ENCODE results near the gene PSMD8. TPM values are rescaled to one million over a fixed set of nuclear protein-coding genes. Genes with fewer than 3 reads are reported as not detected.

Gene PSMD8
- total RNA-seq, 1 donor from 2014 or later = 134 TPM

DNA sequence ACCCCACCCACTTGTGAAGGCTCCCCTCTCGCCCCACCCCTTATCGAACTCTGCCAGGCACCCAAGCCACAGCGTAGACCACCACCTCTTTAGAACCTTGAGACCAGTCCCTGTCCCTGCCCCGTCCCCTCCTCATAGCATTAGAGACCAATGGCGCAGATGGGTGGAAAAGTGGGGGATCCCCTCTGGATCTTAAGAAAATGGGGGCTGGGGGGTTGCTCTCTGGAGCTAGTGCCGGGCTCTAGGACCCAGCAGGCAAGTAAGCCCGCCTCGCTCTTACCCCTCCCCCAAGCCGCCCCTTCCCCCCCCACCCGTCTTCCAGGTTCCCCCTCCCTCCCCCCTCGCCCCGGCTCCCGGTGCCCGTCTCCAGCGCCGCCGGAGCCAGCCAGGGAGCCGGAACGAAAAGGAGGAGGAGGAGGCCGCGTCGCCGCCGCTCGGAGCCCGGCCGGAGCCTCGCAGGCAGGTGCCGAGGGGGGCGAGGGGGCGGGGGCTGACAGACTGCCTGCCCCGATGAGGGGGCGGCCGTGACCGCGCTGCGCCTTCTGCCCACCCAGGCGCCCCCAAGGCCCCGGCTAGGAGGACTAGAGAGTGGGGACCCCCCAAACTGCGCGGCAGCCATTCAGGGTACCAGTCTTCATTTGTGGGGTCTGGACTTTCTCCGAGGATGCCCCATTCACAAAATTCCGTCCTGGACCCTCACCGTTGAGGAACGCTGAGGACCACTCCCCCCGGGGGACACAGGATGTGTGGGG, 14.2 kb downstream of the PSMD8 start, which contains the start of gene SPRED3:
Gene SPRED3 (plus strand): TSS at position 349 of the 752 bp plus-strand sequence. CDS start 1,606 bp downstream, outside the sequence.
- H3K4me3 Mint-ChIP-seq = peak within 1 kb of the TSS; percentile 87
- CTCF ChIA-PET = interaction anchor here (1.5 to 2.8 kb wide), 3 partner anchors 14 to 52 kb away, joined by 4 to 25 read pairs (median 8); partner anchors contain the start of genes CATSPERG, FAM98C and PSMD8
- TF ChIP-seq, protein P1, sequence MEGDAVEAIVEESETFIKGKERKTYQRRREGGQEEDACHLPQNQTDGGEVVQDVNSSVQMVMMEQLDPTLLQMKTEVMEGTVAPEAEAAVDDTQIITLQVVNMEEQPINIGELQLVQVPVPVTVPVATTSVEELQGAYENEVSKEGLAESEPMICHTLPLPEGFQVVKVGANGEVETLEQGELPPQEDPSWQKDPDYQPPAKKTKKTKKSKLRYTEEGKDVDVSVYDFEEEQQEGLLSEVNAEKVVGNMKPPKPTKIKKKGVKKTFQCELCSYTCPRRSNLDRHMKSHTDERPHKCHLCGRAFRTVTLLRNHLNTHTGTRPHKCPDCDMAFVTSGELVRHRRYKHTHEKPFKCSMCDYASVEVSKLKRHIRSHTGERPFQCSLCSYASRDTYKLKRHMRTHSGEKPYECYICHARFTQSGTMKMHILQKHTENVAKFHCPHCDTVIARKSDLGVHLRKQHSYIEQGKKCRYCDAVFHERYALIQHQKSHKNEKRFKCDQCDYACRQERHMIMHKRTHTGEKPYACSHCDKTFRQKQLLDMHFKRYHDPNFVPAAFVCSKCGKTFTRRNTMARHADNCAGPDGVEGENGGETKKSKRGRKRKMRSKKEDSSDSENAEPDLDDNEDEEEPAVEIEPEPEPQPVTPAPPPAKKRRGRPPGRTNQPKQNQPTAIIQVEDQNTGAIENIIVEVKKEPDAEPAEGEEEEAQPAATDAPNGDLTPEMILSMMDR (IDR thresholded peaks at IDR 0.05) = no peak
- intact Hi-C loops (cut with micrococcal nuclease) = loop anchor here (1.0 kb wide), 2 partner anchors 14 to 52 kb away; partner anchors contain the start of gene PSMD8
- H3K27ac Mint-ChIP-seq = peak within 1 kb of the TSS; percentile 42
- POLR2A ChIA-PET = interaction anchor here (0.6 to 3.4 kb wide), 6 partner anchors 13 to 1805 kb away, joined by 3 to 78 read pairs (median 4); partner anchors contain the start of genes FAM98C, MAP4K1 and PSMD8
- peaks cover 10% of the 10 kb centered on the region for H3K36me3 Mint-ChIP-seq (ENCODE audit: low read depth)
- no peak for DNase-seq
- peaks cover 27% of the 10 kb centered on the region for H3K27me3 Mint-ChIP-seq
- no peaks in the 10 kb centered on the region for H3K9me3 Mint-ChIP-seq
- H3K4me1 Mint-ChIP-seq = peaks cover 25% of the 10 kb centered on the region
- ATAC-seq (ENCODE audit: low read depth) = no peak

DNA sequence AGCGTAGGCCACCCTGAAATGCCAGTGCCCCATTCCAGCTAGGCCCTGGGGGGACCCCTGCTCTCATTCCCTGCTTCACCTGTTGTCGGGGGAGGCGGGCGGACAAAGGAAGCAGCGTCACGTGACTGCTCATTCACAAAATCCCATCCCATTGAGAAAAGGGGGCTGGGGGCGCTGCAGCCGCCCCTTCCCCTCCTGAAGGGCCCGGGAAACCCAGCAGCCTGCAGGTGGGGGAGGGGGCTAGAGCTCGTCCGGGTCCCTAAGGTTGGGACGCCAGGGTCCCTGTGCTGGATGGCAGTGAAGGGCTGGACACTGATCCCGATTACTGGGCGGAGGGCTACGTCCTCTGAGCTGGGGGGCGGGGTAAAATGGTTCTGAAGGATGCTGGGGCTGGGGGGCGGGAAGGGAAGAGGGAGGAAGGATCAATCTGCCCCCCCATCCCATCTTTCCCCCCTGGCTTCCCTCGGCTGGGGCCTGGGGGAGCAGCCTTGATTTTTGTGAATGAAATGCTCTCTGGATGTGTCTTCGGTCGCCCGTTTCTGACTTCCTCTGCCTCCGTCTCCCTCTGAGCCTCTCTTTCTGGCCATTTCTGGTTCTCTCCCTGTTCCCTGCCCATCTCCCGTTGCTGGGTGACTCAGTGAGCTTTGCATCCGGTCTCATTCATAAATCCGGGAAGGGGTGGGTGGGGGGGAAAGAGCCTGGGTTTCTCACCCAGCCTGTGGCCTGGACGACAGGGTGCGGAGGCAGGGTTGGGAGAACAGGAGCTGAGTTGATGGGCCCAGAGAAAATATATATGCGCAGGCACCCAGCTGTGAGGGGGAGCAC, 14.9 kb downstream of the PSMD8 start:
- TF ChIP-seq, protein P1 (IDR thresholded peaks at IDR 0.05) = no peak

DNA sequence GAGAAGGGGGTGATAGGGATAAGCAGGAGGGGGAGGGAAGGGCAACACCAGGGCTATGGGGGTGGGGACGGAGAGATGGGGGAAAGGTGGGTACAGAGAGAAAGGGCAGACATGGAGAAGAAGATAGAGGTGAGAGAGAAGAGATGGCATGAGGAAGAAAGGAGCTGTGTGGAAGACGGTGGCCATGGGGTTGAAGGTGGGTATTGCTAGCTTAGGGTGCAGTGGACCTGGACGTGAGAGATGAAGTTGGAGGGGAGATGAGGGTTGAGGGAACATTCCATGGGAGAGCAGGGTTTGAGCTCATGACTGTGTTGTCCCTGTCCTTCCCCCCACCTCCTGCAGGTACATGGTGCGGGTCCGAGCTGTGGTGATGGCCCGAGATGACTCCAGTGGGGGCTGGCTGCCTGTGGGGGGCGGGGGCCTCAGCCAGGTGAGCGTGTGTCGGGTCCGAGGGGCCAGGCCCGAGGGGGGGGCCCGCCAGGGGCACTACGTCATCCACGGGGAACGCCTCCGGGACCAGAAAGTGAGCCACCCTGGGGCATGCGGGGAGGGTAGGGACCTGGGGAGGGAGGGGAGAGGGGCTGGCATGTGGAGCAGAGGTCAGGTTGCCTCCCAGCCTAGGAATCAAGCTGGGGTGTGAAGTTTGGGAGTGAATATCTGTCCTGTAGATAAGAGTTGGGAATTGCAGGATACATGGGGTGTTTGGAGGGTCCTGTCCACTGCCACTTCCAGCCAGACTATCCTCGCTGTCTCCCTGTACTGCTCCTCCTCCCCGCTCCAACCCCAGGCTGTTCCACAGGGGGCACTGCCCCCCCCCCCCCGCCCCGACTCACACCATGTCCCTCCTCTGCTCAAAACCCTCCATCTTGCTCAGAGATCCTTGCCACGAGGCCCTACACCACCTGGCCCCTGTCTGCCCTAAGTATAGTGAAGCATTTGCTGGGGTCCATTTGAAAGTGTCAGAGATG, 15.9 kb downstream of the PSMD8 start:
- ChIA-PET CTCF (interaction anchor here (1.1 to 1.7 kb wide), 2 partner anchors 12 to 16 kb away, joined by 4 read pairs; partner anchors contain the start of genes FAM98C and PSMD8), POLR2A (interaction anchor here (0.5 kb wide), 1 partner anchor 36 kb away, joined by 3 read pairs; the partner anchor contains the start of gene RASGRP4)
- no peaks in the 10 kb centered on the region for H3K9me3 Mint-ChIP-seq
- TF ChIP-seq, protein P1 (IDR thresholded peaks at IDR 0.05) = no peak
- no peak for ATAC-seq (ENCODE audit: low read depth)
- intact Hi-C loops (cut with micrococcal nuclease) = no loop called here
- no peak overlapping the region for H3K27ac Mint-ChIP-seq
- no peak for DNase-seq
- no peak overlapping the region for H3K4me3 Mint-ChIP-seq
- peaks cover 34% of the 10 kb centered on the region for H3K4me1 Mint-ChIP-seq
- no peaks in the 10 kb centered on the region for H3K36me3 Mint-ChIP-seq (ENCODE audit: low read depth)
- peaks cover 30% of the 10 kb centered on the region for H3K27me3 Mint-ChIP-seq

More for the DNA sequence above, 14.9 kb downstream of the PSMD8 start:
- Mint-ChIP-seq H3K36me3 (ENCODE audit: low read depth) (peaks cover 3% of the 10 kb centered on the region), H3K27ac (no peak overlapping the region), H3K9me3 (no peaks in the 10 kb centered on the region), H3K27me3 (peaks cover 30% of the 10 kb centered on the region), H3K4me1 (peaks cover 30% of the 10 kb centered on the region), H3K4me3 (peak overlapping the region; percentile 56)
- no peak for DNase-seq
- intact Hi-C loops (cut with micrococcal nuclease) = no loop called here
- ChIA-PET POLR2A (interaction anchor here (0.6 to 3.4 kb wide), 3 partner anchors 13 to 1638 kb away, joined by 4 to 78 read pairs (median 17); partner anchors contain the start of genes FAM98C and PSMD8), CTCF (interaction anchor here (1.1 to 2.8 kb wide), 3 partner anchors 13 to 15 kb away, joined by 4 to 25 read pairs (median 4); partner anchors contain the start of genes FAM98C and PSMD8)
- no peak for ATAC-seq (ENCODE audit: low read depth)

DNA sequence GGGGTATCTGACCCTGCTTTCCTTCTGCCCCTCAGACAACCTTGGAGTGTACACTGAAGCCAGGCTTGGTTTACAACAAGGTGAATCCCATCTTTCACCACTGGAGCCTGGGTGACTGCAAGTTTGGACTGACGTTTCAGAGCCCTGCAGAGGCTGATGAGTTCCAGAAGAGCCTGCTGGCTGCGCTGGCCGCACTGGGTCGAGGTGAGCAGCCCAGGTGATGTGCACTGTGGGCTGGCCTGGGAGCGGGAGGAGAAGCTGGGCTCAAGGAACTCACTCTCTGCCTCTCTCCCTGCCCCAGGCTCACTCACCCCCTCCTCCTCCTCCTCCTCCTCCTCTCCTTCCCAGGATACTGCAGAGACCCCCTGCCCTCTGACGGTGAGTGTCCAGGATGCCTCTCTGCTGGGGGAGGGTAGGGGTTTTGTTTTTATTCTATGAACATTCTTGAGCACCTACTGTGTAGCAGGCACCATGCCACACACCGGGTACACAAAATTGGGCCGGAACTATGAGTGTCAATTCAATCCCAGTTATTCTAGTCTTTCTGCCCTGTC, 17.6 kb downstream of the PSMD8 start:
- CTCF ChIA-PET = no interaction called here
- POLR2A ChIA-PET = no interaction called here
- no peak for DNase-seq
- Mint-ChIP-seq H3K9me3 (no peaks in the 10 kb centered on the region), H3K27ac (no peak overlapping the region), H3K27me3 (peaks cover 37% of the 10 kb centered on the region), H3K36me3 (ENCODE audit: low read depth) (no peaks in the 10 kb centered on the region), H3K4me3 (no peak overlapping the region), H3K4me1 (peaks cover 32% of the 10 kb centered on the region)
- TF ChIP-seq, protein P1 (IDR thresholded peaks at IDR 0.05) = no peak
- no peak for ATAC-seq (ENCODE audit: low read depth)
- intact Hi-C loops (cut with micrococcal nuclease) = no loop called here
